Measurements from ENCODE around the gene LAGE3.
A peak's percentile ranks its signal among the peaks of the same experiment; 100 is the strongest.

LAGE3 gene

GRCh38 chrX:154434394-154435168 is 44.5 kb downstream of the LAGE3 start:
- no peak for DNase-seq (ENCODE audit: low spot score)

GRCh38 chrX:154433605-154434004 is 45.5 kb downstream of the LAGE3 start:
- DNase-seq (ENCODE audit: low spot score), result no peak

- DNase-seq (ENCODE audit: low spot score), result no peak
These were observed 46.9 kb downstream of the LAGE3 start for GRCh38 chrX:154432210-154432609.

- no peak for DNase-seq (ENCODE audit: low spot score)
These were observed 47.7 kb downstream of the LAGE3 start for GRCh38 chrX:154431341-154431740.

- no peak for DNase-seq (ENCODE audit: low spot score)
These were observed 48.2 kb downstream of the LAGE3 start for GRCh38 chrX:154430916-154431315.

- no peak for DNase-seq (ENCODE audit: low spot score)
These were observed 48.6 kb downstream of the LAGE3 start for GRCh38 chrX:154430479-154430878.

GRCh38 chrX:154429711-154430110 is 49.4 kb downstream of the LAGE3 start:
- no peak for DNase-seq (ENCODE audit: low spot score)

- DNase-seq (ENCODE audit: low spot score), result peak; percentile 90
These were observed 50.6 kb downstream of the LAGE3 start, which contains the start of gene ATP6AP1 for GRCh38 chrX:154428176-154429171. TSS of gene ATP6AP1 (plus strand) at chrX:154428677. CDS start at chrX:154428693, 16 bp downstream.
